Astrocyte of the spinal cord (primary cell): ENCODE results near the gene ONECUT2.

Experiments used
- DNase-seq: peaks from one replicate; pipeline ENCODE4 v3.0.0; 2011; ENCODE audit warnings: low read depth, low spot score
- H3K4me3 ChIP-seq: 2 replicates; pipeline ENCODE4 v1.5.1; 2011; ENCODE audit warnings: low read depth, mild to moderate bottlenecking, low read length, moderate library complexity
- in situ Hi-C: cut with HindIII; loops from 2 replicates; pipeline ENCODE4 v1.10.0; 2017; ENCODE audit warnings: low sequenced_read_pairs
- TF ChIP-seq, protein P1 (sequence below): IDR thresholded peaks from 2 replicates; pipeline ENCODE4 v1.5.1; 2012; ENCODE audit warnings: low read depth, mild to moderate bottlenecking, low read length, inconsistent platforms

ONECUT2 gene

DNA sequence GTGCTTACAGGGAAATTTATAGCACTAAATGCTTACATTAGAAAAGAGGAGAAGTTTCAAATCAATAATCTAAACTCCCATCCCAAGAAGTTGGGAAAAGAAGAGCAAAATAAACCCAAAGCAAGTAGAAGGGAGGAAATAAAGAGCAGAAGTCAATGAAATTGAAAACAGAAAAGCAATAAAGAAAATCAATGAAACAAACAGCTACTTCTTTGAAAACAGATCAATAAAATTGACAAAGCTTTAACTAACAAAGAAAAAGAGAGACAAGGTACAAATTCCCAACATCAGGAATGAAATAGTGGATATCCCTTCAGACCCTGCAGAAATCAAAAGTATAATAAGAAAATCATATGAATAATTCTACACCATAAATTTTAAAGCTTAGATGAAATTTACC lies 25.5 kb upstream of the ONECUT2 start:
- DNase-seq: no peak
- TF ChIP-seq, protein P1, sequence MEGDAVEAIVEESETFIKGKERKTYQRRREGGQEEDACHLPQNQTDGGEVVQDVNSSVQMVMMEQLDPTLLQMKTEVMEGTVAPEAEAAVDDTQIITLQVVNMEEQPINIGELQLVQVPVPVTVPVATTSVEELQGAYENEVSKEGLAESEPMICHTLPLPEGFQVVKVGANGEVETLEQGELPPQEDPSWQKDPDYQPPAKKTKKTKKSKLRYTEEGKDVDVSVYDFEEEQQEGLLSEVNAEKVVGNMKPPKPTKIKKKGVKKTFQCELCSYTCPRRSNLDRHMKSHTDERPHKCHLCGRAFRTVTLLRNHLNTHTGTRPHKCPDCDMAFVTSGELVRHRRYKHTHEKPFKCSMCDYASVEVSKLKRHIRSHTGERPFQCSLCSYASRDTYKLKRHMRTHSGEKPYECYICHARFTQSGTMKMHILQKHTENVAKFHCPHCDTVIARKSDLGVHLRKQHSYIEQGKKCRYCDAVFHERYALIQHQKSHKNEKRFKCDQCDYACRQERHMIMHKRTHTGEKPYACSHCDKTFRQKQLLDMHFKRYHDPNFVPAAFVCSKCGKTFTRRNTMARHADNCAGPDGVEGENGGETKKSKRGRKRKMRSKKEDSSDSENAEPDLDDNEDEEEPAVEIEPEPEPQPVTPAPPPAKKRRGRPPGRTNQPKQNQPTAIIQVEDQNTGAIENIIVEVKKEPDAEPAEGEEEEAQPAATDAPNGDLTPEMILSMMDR: no peak
- in situ Hi-C loops: no loop called here
- H3K4me3 ChIP-seq: no peak overlapping the region

DNA sequence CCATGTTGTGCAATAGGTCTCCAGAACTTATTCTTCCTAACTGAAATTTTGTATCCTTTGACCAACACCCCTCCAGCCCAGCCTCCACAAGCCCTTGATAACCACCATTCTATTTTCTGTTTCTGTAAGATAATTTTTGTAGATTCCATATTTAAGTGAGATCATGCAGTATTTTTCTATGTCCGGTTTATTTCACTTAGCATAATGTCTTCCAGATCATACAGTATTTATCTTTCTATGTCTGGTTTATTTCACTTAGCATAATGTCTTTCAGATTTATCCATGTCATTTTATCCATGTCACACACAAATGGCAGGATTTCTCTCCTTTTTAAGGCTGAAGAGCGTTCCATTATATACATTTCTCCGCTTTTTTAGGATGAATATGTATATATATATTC lies 24.4 kb upstream of the ONECUT2 start:
- no peak for DNase-seq
- no peak overlapping the region for H3K4me3 ChIP-seq
- in situ Hi-C loops: no loop called here
- TF ChIP-seq, protein P1: no peak

GRCh38 chr18:57416542-57416941 lies 18.6 kb upstream of the ONECUT2 start:
- no peak for DNase-seq
- TF ChIP-seq, protein P1: no peak
- in situ Hi-C loops: no loop called here
- H3K4me3 ChIP-seq: no peak overlapping the region

DNA sequence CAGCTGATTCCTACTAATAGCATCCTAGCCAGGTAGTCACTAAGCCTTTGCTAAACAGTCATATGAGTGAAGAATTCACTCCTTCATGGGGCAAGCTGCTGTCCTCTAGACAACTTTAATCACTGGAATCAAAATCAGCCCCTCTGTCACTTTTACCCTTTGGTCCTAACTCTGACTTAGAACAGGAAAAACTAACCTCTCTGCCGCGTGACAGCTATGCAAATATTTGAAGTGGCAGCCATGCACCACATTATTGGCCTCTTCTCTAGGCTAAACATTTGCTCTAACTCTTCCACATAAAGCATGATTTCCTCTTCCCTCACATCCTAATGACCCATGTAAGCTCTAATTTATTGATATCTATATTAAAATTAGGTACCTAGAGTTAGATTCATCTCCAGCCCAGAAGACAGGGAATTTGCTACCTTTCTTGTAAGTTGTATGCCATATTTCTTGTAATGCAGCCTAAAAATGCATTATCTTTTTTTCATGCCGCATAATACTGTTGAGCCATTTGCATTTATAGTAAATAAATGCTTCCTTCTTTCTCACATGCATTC lies 12.8 kb upstream of the ONECUT2 start:
- in situ Hi-C loops: no loop called here
- TF ChIP-seq, protein P1: no peak
- H3K4me3 ChIP-seq: no peak overlapping the region
- no peak for DNase-seq

DNA sequence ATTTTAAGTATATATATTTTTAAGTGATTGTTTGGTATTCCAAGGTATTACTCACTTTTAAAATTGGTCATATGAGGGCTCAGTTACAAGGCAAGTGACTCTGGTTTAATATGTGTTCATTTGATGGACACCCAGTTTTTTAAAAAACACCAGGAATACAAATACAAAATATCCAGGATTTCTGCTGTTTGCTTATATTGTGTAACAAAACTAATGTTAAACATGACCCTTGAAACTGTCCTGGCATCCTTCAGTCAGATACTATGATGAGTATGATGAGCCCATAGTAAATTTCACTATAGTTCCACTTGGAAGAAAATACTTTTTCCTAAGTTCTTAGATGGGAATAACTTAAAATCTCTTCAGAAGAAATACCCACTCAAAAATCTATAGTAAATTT lies 11.4 kb upstream of the ONECUT2 start:
- TF ChIP-seq, protein P1: no peak
- DNase-seq: no peak
- in situ Hi-C loops: no loop called here
- H3K4me3 ChIP-seq: no peak overlapping the region

- H3K4me3 ChIP-seq: no peak overlapping the region
- DNase-seq: no peak
- TF ChIP-seq, protein P1: no peak
- in situ Hi-C loops: no loop called here
These were observed 10.1 kb upstream of the ONECUT2 start for GRCh38 chr18:57425096-57425495.

GRCh38 chr18:57426187-57426586 lies 9.0 kb upstream of the ONECUT2 start:
- in situ Hi-C loops: no loop called here
- DNase-seq: no peak
- TF ChIP-seq, protein P1: no peak
- H3K4me3 ChIP-seq: no peak overlapping the region
